Body of pancreas (tissue), 4 donors: Measurements from ENCODE around the gene LRRC31. TPM values are rescaled to one million over a fixed set of nuclear protein-coding genes. Genes with fewer than 3 reads are reported as not detected.
A peak's percentile ranks its signal among the peaks of the same experiment; 100 is the strongest.

Experiments
- ATAC-seq: fragments of 150-250 bp; one replicate; pipeline ENCODE4 v1.9.1; 2016
- DNase-seq, 4 donors: peaks; one replicate each; pipeline ENCODE4 v3.0.0-alpha.2; 2019
- H3K27ac ChIP-seq, 4 donors: fragments of 200-600 bp; sonication (generic); 1 replicate in 3 of 4; 2 replicates in 1 of 4; pipeline versions ENCODE4 v1.5.1 to v1.6.1; 2016 to 2019; ENCODE audit warnings: mild to moderate bottlenecking in 1 of 4, mixed read lengths in 1 of 4, moderate library complexity in 1 of 4
- H3K27me3 ChIP-seq, 2 donors: fragments of 200-600 bp; sonication (generic); one replicate each; pipeline ENCODE4 v1.6.0; 2016; ENCODE audit warnings: mild to moderate bottlenecking in 1 of 2
- H3K36me3 ChIP-seq, 2 donors: fragments of 200-600 bp; sonication (generic); replicated peaks in 1 of 2; 2 replicates each; pipeline ENCODE4 v1.5.1; 2016; ENCODE audit warnings: low read depth in 2 of 2; ENCODE audit not compliant: insufficient read depth in 1 of 2
- H3K4me1 ChIP-seq: fragments of 200-600 bp; sonication (generic); one replicate; pipeline ENCODE4 v1.6.0; 2016
- H3K4me3 ChIP-seq, 2 donors: fragments of 200-600 bp; sonication (generic); 1 replicate in 1 of 2; 2 replicates in 1 of 2; pipeline ENCODE4 v1.5.1; 2016 to 2019
- H3K9me3 ChIP-seq, 3 donors: fragments of 200-600 bp; sonication (generic); 1 replicate in 2 of 3; 2 replicates in 1 of 3; pipeline ENCODE4 v1.5.1; 2016
- CTCF ChIP-seq, 7 experiments: fragments of 450-650 bp in 4 of 7; fragments of 200-600 bp in 3 of 7; sonication (generic) in 3 of 7; IDR thresholded peaks; one replicate each; pipeline ENCODE4 v1.5.1; 2016 to 2019; ENCODE audit warnings: antibody characterized with exemption in 7 of 7
- POLR2A ChIP-seq, 3 donors: fragments of 450-650 bp; IDR thresholded peaks; one replicate each; pipeline ENCODE4 v1.6.1; 2016; ENCODE audit warnings: antibody characterized with exemption in 3 of 3, mild to moderate bottlenecking in 2 of 3
- WGBS, 2 donors: methylation state at CpG; one replicate each; pipeline ENCODE4 v1.1.5; 2017; 5-methylcytosine and 5-hydroxymethylcytosine counted together
- intact Hi-C: fragments of 100-400 bp; cut with DNase I; formaldehyde crosslinking; loops from one replicate; pipeline ENCODE4 v1.15.1; 2023
- total RNA-seq, 2 donors: library from RNA; depleted of rRNA; stranded (reverse); fragments of >200 nt; gene quantifications; one replicate each; pipeline ENCODE4 v1.1.0, GENCODE V29; 2016

LRRC31 gene
- total RNA-seq, 2 donors from 2014 or later: 0.78 TPM; not detected in 1

- intact Hi-C loops: no loop called here
- TF ChIP-seq CTCF (IDR thresholded peaks at IDR 0.05): no peak
- TF ChIP-seq POLR2A (IDR thresholded peaks at IDR 0.05): no peak
- no peak overlapping the region for H3K4me3 ChIP-seq
- H3K4me1 ChIP-seq: peaks cover 14% of the 10 kb centered on the region
- no peaks in the 10 kb centered on the region for H3K27me3 ChIP-seq
- peaks cover 0 to 5% (median 0%) of the 10 kb centered on the region in 3 donors for H3K9me3 ChIP-seq
- 51 to 77% methylated on average over 8 of the region's 8 CpGs for WGBS, 2 donors
- ATAC-seq (no peak), DNase-seq (no peak)
- H3K27ac ChIP-seq: no peak overlapping the region
- no peaks in the 10 kb centered on the region for H3K36me3 ChIP-seq
Measured at GRCh38 chr3:169813278-169813677, 56.5 kb downstream of the LRRC31 start.

GRCh38 chr3:169812332-169813235, 57.2 kb downstream of the LRRC31 start, which contains the start of the genes LRRC34 and LRRIQ4:
LRRC34 (minus strand) TSS chr3:169812904; CDS start chr3:169812548, 356 bp downstream.
LRRIQ4 (plus strand) TSS chr3:169812870; CDS start chr3:169821922, 9,052 bp downstream.
- Histone ChIP-seq H3K4me1 (peaks cover 14% of the 10 kb centered on the region), H3K36me3 (no peaks in the 10 kb centered on the region), H3K27me3 (no peaks in the 10 kb centered on the region), H3K4me3 (peak within 1 kb of the TSS in 1 of 2 donors; percentile 26), H3K27ac (peak within 1 kb of the TSS; percentile 0 to 47 (median 25)), H3K9me3 (peaks cover 0 to 5% (median 0%) of the 10 kb centered on the region in 3 donors)
- 9 to 39% methylated on average over 16 to 56 of the region's 56 CpGs for WGBS, 2 donors
- ATAC-seq (peak; percentile 87), DNase-seq (peak; percentile 60 to 74 (median 68))
- intact Hi-C loops: no loop called here
- peak in 1 of 7 experiments; percentile 5 for TF ChIP-seq CTCF (IDR thresholded peaks at IDR 0.05)
- peak in 1 of 3 donors; percentile 9 for TF ChIP-seq POLR2A (IDR thresholded peaks at IDR 0.05)

GRCh38 chr3:169811631-169812331, 58.0 kb downstream of the LRRC31 start:
- Histone ChIP-seq H3K9me3 (peaks cover 0 to 5% (median 0%) of the 10 kb centered on the region in 3 donors), H3K4me3 (peak overlapping the region in 1 of 2 donors; percentile 26), H3K4me1 (peaks cover 14% of the 10 kb centered on the region), H3K36me3 (no peaks in the 10 kb centered on the region), H3K27ac (peak overlapping the region; percentile 0 to 47 (median 25)), H3K27me3 (no peaks in the 10 kb centered on the region)
- peak; percentile 33 for ATAC-seq
- TF ChIP-seq CTCF (IDR thresholded peaks at IDR 0.05) (no peak), POLR2A (IDR thresholded peaks at IDR 0.05) (no peak)
- WGBS, 2 donors: 7 to 36% methylated on average over 15 to 29 of the region's 29 CpGs
- DNase-seq: peak in 2 of 4 donors; percentile 17 to 18
- intact Hi-C loops: no loop called here

GRCh38 chr3:169809230-169809795, 60.4 kb downstream of the LRRC31 start:
- Histone ChIP-seq H3K27ac (no peak overlapping the region), H3K4me1 (peaks cover 14% of the 10 kb centered on the region), H3K36me3 (no peaks in the 10 kb centered on the region), H3K4me3 (no peak overlapping the region), H3K27me3 (no peaks in the 10 kb centered on the region), H3K9me3 (no peaks in the 10 kb centered on the region)
- TF ChIP-seq CTCF (IDR thresholded peaks at IDR 0.05) (no peak), POLR2A (IDR thresholded peaks at IDR 0.05) (no peak)
- DNase-seq (no peak), ATAC-seq (no peak)
- intact Hi-C loops: no loop called here
- 31 to 47% methylated on average over 2 of the region's 2 CpGs for whole genome bisulfite sequencing, 2 donors
